NCI-H748 (cell line): ENCODE results near the gene RPS8.
"Not testable (repeated sequence)": the region's sequence is repeated elsewhere in the genome, so short reads cannot be mapped to it uniquely, and the experiment has no call there.

Experiments
- DNase-seq: peaks from one replicate; lab custom pipeline; 2025; ENCODE audit not compliant: unreplicated experiment; lab: John Stamatoyannopoulos, UW

RPS8 gene

GRCh38 chr1:44775078-44775929 is at the start of gene RPS8:
TSS of gene RPS8 (plus strand) at chr1:44775540. CDS start at chr1:44775597, 57 bp downstream.
- peak; percentile 96 for DNase-seq

DNA sequence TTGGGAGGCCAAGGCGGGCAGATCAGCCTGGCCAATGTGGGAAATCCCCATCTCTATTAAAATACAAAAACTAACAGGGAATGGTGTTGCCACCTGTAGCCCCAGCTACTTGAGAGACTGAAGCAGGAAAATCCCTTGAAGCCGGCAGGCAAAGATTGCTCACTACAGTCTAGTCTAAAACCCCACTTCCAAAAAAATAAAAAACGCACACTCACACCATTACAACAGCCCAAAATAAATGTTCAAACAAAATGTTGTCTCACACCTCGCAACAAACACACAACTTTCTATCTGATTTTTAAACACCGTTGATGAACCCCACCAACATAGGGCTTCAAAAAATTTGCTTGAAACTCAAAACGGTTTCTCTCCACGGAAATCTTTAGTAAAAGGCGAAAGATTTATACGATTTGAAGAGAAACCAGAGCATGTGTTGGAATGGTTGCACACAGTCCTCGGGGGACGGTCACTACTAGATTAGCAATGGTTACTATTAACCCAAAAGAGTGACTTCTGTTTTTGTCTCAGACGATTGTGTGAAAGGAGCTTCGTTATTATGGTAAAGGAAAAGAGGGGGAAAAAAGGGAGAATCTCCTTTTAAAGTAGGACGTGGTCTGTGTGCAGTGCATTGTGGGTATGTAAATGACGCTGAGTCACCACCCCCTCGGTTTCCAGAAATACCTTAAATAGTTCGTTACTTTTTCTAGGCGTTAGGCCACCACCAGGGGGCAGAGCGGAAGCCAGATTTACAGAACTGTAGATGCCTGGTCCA is 44.4 kb upstream of the RPS8 start, which contains the start of gene RNU5D-1:
Gene RNU5D-1 (minus strand): TSS at position 430 of the 772 bp plus-strand sequence.
- DNase-seq: peak; percentile 96

DNA sequence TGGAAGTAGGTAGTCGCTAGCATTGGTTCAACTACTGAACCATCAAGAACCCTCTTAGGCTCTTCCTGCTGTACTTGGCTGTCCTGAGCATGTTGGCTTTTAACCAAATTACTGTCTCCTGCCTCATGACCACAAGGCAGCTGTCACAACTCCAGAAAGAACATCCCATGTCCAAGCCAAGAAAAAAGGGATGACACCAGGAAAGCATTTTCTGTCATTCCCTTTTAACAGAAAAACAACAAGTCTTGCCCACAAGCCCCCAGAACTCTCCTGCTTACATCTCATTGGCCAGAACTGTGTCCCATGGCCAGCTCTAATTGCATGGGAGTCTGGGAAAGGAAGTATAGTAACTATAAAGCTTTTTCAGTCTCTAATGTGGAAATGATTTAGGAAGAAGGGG is 42.0 kb upstream of the RPS8 start:
- no peak for DNase-seq

DNA sequence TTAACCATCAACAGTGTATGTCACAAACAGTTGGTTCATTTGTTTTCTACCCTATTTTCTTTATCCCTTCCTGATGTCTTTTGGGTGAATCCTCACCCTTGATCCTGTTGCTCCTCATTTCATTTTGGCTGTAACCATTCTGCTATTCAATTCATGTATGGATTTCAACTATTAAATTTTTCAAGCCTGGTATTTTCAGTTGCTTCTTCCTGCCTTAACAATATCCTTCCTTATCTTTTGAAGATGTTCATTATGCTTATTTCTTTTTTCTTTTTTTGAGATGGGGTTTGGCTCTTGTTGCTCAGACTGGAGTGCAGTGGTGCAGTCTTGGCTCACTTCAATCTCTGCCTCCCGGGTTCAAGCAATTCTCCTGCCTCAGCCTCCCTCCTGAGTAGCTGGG is 41.6 kb upstream of the RPS8 start:
- no peak for DNase-seq

GRCh38 chr1:44735992-44736391 is 39.3 kb upstream of the RPS8 start:
- no peak for DNase-seq

DNA sequence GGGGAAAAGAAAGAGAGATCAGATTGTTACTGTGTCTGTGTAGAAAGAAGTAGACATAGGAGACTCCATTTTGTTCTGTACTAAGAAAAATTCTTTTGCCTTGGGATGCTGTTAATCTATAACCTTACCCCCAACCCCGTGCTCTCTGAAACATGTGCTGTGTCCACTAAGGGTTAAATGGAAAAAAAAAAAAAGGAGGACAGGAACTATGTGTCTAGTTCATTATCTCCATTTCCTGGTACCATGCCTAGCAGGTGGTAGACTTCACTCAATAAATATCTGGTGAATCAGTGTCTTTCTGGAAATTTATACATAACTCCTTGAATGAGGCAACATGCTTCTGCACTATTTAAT is 36.4 kb upstream of the RPS8 start:
- not testable (repeated sequence) for DNase-seq

DNA sequence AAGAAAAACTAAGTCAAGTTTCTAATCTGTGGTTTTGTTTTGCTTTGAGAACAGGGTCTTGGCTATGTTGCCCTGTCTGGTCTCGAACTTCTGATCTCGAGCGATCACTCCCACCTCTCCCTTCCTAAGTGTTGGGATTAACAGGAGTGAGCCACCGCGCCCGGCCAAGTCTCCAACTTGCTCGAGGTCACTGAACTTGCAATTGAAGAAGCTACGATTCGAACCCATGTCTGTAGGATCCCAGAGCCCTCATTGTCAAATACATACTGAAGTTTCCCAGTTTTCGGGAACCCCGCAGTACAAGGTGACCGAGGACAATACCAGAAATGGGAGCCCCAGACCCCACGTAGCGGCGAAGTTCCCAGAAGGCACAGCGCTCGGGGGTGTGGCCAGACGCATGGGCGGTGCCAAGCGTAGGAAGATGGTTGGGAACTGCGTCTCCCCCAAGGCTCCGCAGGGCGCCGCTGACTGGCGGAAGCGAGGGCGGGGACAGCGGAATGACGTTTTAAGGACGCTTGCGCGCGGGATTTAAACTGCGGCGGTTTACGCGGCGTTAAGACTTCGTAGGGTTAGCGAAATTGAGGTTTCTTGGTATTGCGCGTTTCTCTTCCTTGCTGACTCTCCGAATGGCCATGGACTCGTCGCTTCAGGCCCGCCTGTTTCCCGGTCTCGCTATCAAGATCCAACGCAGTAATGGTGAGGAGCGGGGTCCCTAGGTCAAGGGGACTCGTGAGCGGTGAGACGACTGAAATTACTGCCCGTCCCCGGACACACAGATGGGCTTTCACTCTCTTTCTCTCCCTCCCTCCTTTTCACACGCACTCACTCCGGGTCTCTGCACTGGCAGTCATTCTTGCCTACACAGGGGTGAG is 35.8 kb upstream of the RPS8 start, which contains the start of gene KIF2C:
Gene KIF2C (plus strand): TSS at position 531 of the 872 bp plus-strand sequence. CDS start 96 bp downstream, at position 627.
- peak; percentile 99 for DNase-seq

GRCh38 chr1:44740179-44740617 is 35.1 kb upstream of the RPS8 start:
- DNase-seq: no peak

GRCh38 chr1:44743211-44743610 is 32.1 kb upstream of the RPS8 start:
- DNase-seq: no peak

GRCh38 chr1:44747878-44748277 is 27.5 kb upstream of the RPS8 start:
- no peak for DNase-seq

GRCh38 chr1:44757420-44757819 is 17.9 kb upstream of the RPS8 start:
- no peak for DNase-seq

- no peak for DNase-seq
Observed at GRCh38 chr1:44759077-44759476, 16.3 kb upstream of the RPS8 start.

- no peak for DNase-seq
Observed at GRCh38 chr1:44760876-44761275, 14.5 kb upstream of the RPS8 start.

DNA sequence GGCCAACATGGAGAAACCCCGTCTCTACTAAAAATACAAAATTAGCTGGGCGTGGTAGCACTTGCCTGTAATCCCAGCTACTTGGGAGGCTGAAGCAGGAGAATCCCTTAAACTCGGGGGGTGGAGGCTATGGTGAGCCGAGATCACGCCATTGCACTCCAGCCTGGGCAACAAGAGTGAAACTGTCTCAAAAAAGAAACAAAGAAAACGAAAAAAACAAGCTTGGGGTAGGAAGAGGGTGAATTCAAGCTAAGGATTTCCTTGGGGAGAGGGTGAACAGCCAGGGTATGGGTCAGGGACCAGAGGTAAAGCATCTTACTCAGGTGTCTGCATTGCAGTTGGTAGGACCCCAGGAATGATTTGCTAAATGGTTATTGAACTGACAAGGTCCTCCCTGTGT is 8.9 kb upstream of the RPS8 start:
- not testable (repeated sequence) for DNase-seq

GRCh38 chr1:44775930-44776729 is 790 bp downstream of the RPS8 start:
- DNase-seq: no peak

DNA sequence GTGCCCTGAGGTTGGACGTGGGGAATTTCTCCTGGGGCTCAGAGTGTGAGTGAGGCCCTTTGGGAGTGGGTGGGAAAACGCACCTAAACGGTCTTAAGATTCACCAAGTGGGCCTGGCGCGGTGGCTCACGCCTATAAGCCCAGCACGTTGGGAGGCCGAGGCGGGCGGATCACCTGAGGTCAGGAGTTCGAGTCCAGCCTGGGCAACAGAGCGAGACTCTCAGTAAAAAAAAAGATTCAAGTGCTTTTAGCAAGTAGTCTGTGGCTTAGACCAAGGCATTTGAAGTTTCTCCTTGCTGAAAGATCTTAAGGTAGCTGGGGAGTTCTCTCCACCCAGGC is 1.4 kb downstream of the RPS8 start:
- no peak for DNase-seq

DNA sequence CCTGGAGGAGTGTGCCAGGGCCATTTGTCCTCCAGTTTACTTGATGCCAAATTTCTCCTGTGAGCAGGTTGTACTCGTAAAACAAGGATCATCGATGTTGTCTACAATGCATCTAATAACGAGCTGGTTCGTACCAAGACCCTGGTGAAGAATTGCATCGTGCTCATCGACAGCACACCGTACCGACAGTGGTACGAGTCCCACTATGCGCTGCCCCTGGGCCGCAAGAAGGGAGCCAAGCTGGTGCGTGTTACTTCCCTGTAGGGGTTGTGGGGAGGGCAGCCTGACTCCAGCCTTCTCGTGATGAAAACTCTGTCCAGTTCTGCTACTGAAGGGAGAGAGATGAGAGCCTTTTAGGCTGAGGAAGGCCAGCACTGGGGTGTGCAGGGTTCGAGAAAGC is 2.2 kb downstream of the RPS8 start:
- no peak for DNase-seq

DNA sequence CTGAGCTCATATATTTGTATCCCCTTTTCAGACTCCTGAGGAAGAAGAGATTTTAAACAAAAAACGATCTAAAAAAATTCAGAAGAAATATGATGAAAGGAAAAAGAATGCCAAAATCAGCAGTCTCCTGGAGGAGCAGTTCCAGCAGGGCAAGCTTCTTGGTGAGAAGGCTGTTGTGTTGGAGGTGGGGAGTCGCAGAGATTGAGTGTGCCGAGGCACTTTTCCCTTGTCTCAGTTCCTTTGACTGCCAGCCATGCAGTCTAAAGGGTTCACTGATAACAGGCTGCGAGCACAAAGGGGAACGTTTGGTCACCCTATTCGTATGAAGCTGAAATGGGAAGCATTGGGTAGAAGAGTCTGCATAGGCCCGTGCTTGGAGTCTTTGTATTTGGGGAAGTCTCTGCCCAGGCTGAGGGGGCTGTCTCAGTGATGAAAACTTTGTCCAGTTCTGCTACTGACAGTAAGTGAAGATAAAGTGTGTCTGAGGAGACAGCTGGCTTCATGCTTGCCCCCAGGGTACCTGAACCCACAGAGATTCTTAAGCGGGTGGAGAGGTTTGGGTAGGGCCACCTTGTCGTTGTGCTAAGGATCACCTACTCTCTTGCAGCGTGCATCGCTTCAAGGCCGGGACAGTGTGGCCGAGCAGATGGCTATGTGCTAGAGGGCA is 2.8 kb downstream of the RPS8 start:
- DNase-seq: no peak

- no peak for DNase-seq
Observed at GRCh38 chr1:44778705-44779576, 3.6 kb downstream of the RPS8 start.
